NOMO-1 (cell line): ENCODE data around the gene TSR1.
"Not testable (repeated sequence)": the region's sequence is repeated elsewhere in the genome, so short reads cannot be mapped to it uniquely, and the experiment has no call there.

Experiments used
- DNase-seq, 2 experiments: peaks; one replicate each; lab custom pipeline; 2025; ENCODE audit not compliant: unreplicated experiment in 2 of 2; lab: John Stamatoyannopoulos, UW

TSR1 gene

DNA sequence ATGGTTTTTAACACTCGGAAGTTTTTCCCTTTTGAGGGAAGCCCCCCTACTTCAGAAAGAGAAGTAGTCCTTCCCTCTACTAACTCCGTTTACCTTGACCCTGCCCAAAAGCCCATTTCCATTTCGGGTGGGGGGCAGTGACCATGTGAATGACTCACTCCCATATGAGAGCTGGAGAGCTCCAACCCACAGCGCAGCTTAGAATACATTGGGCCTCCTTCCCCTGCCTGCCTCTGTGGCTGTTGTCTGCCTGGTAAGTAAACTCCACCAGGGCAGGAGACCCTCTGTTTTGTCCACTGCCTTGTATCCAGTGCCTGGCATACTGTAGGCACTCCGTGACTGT lies 2.0 kb upstream of the TSR1 start:
- no peak for DNase-seq

DNA sequence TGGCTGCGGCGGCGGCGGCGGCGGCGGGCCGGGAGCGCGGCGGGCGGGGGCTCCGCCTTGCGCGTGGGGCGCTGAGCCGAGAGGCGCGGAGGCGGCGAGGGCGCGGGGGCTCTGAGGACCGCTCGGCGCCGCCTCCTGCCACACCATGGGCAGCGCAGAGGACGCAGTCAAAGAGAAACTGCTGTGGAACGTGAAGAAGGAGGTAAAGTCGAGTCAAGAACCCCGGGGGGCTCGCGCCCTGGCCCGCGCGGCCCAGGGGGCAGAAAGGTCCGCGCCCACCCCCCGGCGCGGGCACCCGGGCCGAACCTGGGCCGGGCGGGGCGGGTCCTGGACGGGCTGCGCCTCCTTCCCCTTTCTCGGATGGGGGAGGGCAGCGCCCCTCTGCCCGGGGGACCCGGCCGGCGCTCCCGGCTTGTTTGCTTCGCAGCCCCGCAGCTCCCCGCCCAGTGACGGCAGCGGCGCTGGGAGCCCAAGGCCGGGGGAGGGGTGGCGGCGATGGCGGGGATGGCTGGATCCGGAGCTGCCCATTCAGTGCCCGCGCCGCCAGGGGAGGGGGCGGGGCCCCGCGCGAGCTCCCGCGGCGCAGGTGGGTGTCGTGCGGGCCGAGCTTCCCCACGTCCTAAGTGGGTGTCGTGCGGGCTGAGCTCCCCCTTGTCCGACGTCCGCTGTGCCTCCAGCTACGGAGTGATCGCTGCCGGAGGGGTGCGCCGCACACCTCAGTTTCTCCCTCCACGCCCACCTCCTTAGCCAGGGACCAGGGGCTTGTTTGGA lies 1.5 kb upstream of the TSR1 start:
- peak; percentile 26 to 29 for DNase-seq

DNA sequence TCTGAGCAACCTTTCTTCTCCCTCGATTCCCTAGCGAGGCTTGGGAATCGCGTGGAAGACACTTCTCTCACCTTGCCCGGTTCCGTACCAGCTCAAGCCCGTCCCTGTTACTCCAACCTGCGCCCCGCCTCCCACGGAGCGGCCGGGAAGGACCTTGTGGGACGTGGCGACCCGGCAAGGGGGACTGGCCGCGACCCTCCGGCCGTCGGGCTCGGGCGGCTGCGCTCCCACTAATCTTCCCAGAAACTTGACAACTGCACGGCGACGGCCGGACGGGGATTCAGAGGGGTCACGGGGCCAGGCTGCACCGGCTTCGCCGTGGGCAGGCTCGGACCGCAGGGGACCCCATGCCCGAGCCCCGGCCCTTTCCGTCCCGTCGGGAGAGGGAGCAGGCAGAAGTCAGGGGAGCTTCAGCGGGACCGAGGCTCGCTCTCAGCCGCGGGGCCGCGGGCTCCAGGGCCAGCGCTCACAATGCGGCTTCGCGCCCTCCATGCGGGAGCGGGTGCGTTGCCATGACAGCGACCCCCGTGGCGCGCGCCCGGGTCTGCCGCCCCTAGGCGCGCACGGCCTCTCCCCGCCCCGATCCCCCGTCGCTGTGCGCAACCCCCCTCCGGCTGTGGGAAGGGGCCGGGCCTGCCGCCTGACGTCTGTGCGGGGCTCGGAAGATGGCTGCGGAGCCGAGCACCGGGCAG lies 741 bp upstream of the TSR1 start, which contains the start of gene SGSM2:
Gene SGSM2, plus strand, starts transcription at position 650 of the 692 bp plus-strand sequence. CDS start 188 bp downstream, outside the sequence.
- DNase-seq = peak; percentile 22 to 37

DNA sequence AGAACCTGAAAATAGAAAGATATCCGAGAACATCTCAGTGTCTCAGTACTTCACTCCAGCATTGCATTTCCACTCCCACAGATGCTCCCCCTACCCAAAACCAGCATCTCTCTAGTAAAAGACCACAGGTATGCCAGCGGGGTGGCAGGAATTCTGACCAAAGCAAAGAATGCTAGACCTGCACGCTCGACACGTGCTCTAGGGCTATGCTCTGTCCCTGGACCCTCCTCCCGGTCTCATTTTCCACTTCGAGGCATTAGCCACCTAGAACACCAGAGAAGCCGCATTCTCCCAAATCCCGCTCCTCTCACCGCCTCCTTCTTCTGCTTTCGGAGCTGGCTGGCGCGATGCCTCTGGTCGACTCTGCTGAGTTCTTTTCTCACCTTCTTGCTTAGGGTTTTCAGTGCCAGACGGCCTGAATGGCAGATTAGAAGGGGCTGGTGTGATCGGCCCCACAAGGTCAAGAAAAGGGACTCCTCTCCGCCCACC lies 487 bp downstream of the TSR1 start:
- DNase-seq = no peak

DNA sequence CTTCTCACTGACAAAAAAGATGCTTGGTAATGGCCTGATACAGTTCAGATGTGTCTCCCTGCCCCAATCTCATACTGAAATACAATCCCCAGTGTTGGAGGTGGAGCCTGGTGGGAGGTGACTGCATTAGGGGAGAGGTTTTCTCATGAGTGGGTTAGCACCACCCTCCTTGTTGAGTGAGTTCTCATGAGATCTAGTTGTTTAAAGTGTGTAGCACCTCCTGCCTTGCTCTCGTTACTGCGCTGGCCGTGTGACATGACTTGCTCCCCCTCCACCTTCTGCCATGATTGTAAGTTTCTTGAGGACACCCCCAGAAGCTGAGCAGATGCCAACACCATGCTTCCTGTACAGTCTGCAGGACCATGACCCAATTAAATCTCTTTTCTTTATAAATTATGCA lies 5.0 kb downstream of the TSR1 start:
- no peak for DNase-seq

DNA sequence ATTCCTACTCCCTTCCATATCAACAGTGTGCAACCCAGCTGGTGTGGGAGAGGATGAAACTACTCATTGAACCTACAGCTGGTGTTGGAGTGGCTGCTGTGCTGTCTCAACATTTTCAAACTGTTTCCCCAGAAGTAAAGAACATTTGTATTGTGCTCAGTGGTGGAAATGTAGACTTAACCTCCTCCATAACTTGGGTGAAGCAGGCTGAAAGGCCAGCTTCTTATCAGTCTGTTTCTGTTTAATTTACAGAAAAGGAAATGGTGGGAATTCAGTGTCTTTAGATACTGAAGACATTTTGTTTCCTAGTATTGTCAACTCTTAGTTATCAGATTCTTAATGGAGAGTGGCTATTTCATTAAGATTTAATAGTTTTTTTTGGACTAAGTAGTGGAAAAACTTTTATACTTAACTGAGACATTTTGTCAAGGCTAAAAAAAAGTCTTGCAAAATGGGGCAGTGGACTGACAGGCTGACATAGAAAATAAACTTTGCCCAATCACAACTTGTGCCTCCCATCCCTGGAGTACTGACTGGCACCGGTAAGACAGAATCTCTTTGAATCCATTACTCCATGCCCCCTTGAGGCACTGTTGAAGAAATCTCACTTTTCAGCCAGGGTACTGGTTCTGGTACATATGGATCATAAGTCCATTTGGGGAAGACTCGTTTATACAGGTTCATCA lies 12.5 kb downstream of the TSR1 start:
- no peak for DNase-seq

DNA sequence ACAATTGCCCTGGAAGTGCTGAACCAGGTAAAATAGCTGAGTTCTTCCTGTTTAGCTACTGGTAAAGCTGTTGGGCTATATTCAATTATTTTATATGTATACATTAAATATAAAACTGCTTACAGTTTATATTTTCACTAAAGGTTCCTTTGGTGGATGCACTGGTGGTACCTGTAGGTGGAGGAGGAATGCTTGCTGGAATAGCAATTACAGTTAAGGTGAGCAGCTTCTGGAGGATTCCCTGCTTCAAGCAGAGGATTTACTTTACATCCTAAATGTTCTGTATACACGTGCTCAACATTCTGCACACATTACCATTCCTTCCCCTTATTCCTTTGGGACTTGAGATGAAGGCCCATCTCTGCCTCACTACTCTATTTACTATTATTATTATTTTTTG lies 14.9 kb downstream of the TSR1 start:
- DNase-seq = no peak

DNA sequence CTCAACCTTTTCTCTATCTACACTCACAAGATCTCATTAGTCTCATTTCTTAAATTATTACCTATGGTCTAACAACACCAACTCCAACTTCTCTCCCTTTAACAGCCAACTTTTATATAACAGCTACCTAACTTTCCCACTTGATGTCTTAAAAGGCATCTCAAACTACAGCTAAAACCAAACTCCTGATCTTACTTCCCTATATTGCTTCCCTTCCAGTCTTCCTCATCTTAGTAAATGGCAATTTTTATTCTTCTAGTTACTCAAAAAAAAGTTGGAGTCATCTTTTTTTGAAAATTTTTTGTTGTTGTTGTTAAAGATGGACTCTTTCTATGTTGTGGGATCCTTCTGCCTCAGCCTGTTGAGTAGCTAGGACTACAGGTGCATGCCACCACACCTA lies 17.2 kb downstream of the TSR1 start:
- DNase-seq = no peak

DNA sequence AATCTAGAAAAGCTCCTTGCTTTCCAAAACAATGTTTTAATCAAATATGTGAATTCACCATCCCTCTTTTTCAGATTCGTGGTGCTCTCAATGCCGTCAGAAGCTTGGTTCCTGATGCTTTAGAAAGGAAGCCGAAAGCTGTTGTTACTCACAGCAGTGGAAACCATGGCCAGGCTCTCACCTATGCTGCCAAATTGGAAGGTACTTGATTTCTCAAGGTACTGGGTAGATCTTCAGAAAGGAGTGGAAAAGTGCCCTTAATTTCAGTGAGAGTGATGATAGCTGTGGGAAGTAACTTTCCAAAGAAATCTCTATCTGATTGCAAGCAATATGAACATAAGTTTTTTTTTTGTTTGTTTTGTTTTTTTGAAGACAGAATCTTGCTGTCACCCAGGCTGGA lies 18.5 kb downstream of the TSR1 start:
- no peak for DNase-seq

DNA sequence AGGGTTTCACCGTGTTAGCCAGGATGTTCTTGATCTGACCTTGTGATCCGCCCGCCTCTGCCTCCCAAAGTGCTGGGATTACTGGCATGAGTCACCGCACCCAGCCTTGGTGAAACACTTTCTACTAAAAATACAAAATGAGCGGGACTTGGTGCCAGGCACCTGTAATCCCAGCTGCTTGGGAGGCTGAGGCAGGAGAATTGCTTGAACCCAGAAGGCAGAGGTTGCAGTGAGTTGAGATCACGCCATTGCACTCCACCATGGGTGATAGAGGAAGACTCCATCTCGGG lies 19.4 kb downstream of the TSR1 start:
- not testable (repeated sequence) for DNase-seq

DNA sequence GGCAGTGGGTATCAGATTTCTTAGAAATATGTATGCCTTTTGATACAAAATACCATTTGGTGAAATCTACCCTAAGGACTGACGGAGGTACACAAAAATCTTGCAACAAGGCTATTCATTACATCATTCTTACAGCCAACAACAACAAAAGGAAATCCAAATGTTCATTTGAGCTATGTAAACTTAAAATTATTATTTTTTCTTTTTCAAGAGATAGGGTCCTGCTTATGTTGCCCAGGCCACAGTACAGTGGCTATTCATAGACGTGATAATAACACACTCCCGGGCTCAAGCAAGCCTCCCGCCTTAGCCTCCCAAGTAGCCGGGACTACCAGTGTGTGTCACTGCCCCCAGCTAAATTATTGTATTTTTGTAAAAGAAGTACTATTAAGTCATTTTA lies 23.5 kb downstream of the TSR1 start:
- DNase-seq = no peak

DNA sequence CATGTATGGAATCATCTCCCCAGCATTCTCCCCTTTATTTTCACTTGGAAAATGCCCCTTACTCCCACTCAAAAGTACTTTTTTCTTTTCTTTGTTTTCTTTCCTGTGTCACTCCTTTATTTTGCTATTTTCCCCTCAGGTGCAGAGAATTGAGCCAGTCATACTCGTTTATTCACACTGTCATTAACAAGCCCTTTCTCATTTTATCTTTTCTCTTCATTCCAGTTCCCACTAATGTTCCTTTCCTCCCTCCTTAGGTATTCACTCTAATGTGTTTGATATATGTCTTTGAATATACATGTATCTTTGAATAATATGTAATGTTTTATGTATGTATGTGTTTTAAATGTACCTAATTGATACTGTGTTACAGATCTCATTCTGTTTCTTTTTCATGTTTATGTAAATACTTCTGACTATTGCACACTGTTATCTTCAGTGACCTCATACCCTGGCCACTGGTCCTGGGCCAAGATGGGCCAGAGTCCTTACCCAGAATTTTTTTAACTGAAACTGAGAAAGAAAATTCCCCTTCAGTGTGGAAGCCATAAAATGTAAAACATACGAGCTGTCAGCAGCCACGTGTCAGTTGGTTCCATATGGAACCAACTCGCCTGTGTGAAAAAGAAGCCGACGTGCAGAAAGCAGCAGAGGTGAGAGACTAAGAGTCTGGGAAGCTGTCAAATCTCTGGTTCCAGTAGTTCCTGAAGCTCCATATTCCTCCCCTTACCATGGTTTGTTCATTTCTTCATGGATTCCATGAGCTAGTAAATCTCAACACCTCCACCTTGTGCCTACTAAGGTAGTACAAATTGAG lies 26.7 kb downstream of the TSR1 start:
- DNase-seq = no peak

DNA sequence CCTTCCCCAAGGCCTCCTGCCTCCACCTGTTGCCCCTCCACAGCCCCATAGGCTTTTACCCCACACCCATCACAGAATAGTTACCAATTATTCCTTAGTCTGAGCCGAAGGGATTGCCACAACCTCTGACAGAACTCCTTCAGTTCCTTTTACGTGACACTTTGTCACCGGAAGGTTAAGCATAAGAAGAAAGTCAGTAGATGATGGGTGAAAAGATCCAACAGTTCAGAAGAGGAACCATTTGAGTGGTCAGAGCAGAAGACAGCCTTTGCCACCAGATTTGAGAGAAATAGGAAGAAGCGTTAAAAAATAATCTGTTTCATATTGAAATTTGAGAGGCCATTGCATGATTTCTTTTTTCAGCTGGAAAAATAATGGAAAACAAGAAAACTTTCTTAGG lies 31.3 kb downstream of the TSR1 start:
- peak; percentile 25 to 72 for DNase-seq

DNA sequence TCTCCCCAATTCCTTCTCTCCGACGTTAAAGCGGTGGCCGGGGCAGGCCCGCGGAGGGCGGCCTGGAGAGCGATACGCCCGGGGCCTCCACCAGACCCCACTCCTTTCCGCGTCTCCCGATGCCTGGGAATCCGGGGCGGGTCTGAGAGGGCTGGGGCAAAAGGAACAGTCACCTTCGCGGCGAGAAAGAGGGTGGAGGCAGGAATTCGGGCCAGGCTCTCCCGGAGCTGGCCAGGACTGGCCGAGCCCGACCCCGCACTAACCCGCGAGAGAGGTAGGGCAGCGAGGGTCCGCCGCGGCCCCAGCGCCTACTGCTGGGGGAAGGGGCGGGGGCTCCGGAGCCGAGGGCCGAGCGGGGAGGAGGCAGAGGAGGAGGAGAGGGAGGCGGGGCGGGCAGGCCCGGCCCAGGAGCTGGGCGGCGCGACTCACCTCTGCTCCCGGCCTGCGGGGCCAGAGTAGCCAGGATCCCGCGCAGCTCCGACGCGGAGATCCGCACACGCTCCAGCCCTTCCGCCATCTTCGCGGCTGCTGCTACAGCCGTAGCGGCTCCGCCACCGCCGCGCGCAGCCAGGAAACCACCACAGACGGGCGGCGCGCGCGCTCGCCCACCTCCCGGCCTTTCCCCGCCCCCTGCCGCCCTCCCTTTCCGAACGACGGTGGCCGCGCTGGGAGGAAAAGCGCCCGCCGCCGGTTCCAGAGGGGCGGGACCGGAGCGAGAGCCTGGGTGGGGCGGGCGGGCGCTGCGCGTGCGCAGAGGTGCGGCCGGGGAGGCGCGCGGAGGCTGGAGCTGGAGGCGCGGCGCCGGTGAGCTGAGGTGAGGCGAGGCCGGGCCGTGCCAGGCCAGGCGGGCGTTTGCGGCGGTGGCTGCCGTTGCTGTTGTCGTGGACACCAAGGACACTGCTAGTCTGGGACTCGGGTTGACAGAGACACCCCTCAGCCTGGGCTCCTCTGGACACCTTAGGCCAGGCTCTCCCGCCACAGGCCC lies 32.8 kb downstream of the TSR1 start, which contains the start of the genes SMG6 and SRR:
Gene SMG6, minus strand, starts transcription at position 582 of the 985 bp plus-strand sequence. Its CDS starts 65 bp downstream, at position 517.
Gene SRR, plus strand, starts transcription at position 747 of the 985 bp plus-strand sequence. CDS start 11,611 bp downstream, outside the sequence.
- DNase-seq = peak; percentile 75 to 82

DNA sequence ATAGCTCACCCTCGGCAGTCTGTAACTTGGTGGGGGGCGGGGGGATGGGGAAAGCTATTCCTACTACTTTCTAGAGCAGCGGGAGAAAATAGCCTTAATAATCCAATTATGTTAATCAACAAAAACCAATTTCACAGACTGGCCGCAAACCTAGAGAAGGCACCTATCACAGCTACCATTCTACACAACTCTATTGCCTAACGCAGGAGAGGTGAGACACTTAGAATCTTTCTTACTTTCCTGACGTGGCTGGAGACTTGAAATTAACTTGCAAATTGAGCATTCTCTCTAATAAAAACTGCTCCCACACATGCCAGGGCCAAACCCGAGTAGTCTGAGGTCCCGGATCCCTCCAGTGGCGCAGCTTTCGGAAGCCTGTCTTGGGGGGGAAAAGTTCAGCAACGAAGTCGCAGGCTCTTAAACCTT lies 33.5 kb downstream of the TSR1 start:
- DNase-seq = no peak

DNA sequence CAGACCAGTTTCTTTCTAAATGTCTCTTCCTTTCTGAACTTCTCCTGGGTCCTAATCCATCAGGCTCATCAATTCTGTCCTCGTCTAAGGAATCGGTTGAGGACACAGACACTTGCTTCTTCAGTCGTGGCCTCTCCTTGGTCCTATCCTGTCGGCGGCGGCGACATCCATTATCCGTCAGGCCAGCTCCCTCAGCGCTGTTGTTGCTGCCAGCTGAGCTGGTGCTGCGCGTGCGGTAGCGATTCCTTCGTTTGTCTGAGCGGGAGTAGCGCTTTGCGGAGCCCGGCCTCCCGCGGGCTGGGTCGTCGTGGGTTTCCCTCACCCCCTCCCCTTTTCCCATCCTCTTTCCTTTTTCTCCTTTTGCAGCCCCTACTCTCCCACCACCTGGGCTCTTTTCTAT lies 36.5 kb downstream of the TSR1 start:
- DNase-seq = no peak

DNA sequence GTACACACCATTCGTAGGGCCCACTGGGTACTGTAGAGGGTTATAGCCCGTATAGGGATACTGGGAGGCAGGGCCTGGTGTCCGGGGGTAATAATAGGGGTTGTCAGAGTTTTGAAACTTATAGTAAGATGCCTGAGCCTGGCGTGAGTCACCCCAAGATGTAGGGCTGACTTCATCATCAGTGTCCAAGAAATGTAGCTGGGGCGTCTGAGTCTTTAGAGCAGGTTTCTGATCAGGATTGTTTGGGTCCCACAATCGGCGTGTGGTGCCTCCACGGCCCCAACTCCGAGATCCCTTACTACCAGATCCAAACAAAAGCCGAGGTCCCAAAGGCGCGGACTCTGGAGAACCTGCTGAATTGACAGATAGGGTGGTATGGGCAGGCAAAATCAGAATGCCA lies 37.1 kb downstream of the TSR1 start:
- DNase-seq = no peak

DNA sequence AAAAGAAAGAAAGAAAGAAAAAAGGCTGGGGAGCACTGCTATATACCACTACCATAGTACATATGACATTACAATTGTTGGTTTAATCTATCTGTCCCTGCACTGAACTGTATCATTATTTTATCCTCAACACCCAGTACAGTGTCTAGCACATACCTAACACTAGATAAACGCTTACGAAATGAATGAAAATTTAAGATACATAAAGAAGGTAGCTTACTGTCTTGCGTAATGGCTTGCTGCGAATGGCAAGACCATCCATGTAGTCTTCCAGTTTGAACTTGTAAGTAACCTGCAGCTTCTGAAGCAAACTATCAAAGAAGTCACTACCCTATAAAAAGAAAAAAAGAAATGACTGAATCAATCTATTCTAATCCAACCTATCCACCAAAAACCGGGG lies 39.2 kb downstream of the TSR1 start:
- no peak for DNase-seq

DNA sequence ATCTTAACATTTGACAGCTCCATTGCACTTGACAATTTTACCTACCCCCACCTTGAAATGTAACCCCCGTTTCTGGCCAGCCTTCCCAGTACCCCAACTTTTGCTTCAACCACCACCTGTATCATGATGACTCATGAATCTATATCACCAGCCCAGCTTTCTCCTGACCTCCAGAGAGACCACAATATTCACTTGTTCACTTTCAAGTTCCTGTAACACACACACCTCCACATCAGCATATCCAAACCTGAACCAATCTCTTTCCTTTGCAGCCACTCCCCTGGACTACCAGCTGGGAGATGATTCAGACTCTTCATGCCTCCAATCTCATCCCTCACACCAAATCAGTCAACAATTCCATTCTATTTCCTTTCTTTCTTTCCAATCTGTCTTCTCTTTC lies 40.7 kb downstream of the TSR1 start:
- DNase-seq = no peak

DNA sequence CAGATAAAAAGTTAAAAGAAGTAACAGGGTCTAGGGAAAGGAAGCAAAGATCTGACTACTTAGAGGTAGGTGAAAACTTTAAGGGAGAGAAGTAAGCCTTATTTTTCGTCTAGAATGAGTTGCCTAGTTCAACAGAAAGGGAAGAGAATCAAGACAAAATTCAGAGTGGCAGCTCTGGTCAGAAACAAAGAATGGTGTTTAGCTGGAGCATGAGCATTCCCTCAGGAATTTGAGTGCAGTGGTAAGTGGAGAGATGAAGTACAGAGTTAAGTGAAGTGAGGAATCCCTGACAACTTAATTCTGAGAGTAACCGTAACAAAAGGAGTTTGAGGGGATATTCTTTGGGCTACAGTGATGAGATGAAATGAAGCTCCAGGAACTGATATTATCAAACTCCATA lies 44.2 kb downstream of the TSR1 start:
- DNase-seq = no peak
